ENCODE measurements around the gene CCNY. TPM values are rescaled to one million over a fixed set of nuclear protein-coding genes. Genes with fewer than 3 reads are reported as not detected.
"Not testable (repeated sequence)": the region's sequence is repeated elsewhere in the genome, so short reads cannot be mapped to it uniquely, and the experiment has no call there.

CCNY gene
- total and polyA plus RNA-seq, 9 donors = 28.3 to 87.0 (median 60.9) TPM

DNA sequence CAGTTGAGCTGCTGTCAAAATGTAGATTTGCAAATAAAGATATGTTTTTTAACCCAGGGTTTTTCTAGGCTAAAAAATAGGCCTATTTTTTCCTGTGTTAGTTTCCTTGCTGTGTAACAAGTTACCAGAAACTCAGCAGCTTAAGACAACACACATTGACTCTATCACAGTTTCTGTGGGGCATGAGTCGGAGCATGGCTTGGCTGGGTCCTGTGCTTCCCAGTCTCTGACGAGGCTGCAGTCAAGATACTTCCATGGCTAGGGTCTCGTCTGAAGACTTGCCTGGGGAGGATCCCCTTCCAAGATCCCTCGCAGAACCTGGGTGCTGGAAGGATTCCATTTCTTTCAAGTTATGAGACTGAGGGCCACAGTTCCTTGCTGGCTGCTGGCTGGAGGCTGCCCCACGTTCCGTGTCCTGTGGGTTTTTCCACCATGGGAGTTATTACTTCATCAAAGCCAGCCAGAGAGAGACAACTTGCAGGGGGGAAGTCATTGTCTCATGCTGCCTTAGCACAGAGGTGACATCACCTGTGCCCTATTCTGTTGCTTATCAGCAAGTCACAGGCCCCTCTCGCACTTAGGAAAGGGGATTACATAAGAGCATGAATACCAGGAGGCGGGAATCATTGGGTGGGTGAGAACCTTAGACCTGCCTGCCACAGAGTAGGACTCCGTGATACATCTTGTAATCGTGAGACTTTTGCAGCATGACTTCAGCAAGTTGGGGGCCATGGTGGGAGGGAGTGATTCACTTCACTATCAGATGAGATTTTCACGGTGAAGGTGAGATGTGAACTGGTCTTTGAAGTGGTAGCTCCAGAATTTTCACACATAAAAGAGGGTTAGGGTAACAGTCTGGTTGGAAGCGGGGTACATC is 77.9 kb downstream of the CCNY start:
- Histone ChIP-seq H3K4me1 (ENCODE audit: insufficient read depth) (peaks cover 15% of the 10 kb centered on the region), H3K27ac (no peak overlapping the region), H3K4me3 (no peak overlapping the region), H3K9me3 (no peaks in the 10 kb centered on the region), H3K27me3 (no peaks in the 10 kb centered on the region), H3K36me3 (no peaks in the 10 kb centered on the region)
- intact Hi-C loops (cut with DNase I) = no loop called here
- WGBS, 3 donors = 91 to 95% (median 94%) methylated on average over 12 of the region's 12 CpGs
- DNase-seq = no peak
- TF ChIP-seq EP300 (IDR thresholded peaks at IDR 0.05) = no peak

DNA sequence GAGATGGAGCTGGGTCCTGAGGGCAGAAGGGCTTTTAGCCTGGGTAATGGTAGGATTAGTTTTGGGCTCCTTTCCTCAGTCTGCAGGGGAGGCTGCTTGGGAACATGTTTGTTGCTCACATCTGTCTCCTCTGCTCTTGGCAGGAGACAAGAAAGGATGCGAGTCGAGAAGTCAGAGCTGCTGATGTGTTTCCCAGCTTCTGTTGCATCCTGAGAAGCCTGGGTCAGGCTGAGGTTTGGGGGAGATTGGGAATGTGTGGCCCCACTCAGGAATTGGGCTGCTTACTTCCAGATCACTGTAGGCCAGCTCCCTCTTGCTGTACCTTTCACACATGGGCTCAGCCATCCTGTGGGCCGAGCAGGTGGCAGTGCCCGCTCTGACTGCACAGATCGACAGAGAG is 79.2 kb downstream of the CCNY start:
- H3K27ac ChIP-seq = no peak overlapping the region

GRCh38 chr10:35416619-35417312 is 80.5 kb downstream of the CCNY start:
- Histone ChIP-seq H3K27me3 (no peaks in the 10 kb centered on the region), H3K36me3 (no peaks in the 10 kb centered on the region), H3K27ac (no peak overlapping the region), H3K9me3 (no peaks in the 10 kb centered on the region), H3K4me3 (no peak overlapping the region), H3K4me1 (ENCODE audit: insufficient read depth) (peaks cover 20% of the 10 kb centered on the region)
- no peak for DNase-seq
- TF ChIP-seq POLR2A (IDR thresholded peaks at IDR 0.05) (no peak), CTCF (IDR thresholded peaks at IDR 0.05) (no peak), EP300 (IDR thresholded peaks at IDR 0.05) (no peak)
- intact Hi-C loops (cut with DNase I) = no loop called here
- 75 to 83% (median 83%) methylated on average over 8 of the region's 8 CpGs for WGBS, 3 donors

More for the DNA sequence above, 79.2 kb downstream of the CCNY start:
- H3K36me3 ChIP-seq = no peaks in the 10 kb centered on the region
- H3K4me3 ChIP-seq = no peak overlapping the region
- 77 to 89% (median 80%) methylated on average over 5 of the region's 5 CpGs for WGBS, 3 donors
- no peaks in the 10 kb centered on the region for H3K9me3 ChIP-seq
- intact Hi-C loops (cut with DNase I) = no loop called here
- no peak for DNase-seq
- TF ChIP-seq CTCF (IDR thresholded peaks at IDR 0.05) (no peak), POLR2A (IDR thresholded peaks at IDR 0.05) (no peak), EP300 (IDR thresholded peaks at IDR 0.05) (no peak)
- H3K4me1 ChIP-seq (ENCODE audit: insufficient read depth) = peaks cover 17% of the 10 kb centered on the region
- no peaks in the 10 kb centered on the region for H3K27me3 ChIP-seq

DNA sequence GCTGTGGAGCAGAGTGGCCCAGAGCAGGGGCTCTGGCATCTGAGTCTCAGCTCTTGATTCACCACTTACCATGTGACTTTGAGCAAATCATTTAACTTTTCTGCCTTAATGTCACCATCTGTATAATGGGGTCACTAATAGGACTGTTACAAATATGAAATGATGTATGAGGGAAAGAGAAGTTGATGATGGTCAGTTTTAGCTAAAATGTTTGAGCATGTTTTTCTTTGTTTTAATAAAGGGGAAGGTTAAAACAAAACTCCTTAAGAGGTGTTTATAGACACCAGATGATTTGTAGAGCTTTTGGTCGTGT is 81.0 kb downstream of the CCNY start:
- DNase-seq = no peak
- intact Hi-C loops (cut with DNase I) = no loop called here
- no peaks in the 10 kb centered on the region for H3K9me3 ChIP-seq
- H3K4me3 ChIP-seq = no peak overlapping the region
- H3K27me3 ChIP-seq = no peaks in the 10 kb centered on the region
- H3K27ac ChIP-seq = no peak overlapping the region
- no peaks in the 10 kb centered on the region for H3K36me3 ChIP-seq
- TF ChIP-seq CTCF (IDR thresholded peaks at IDR 0.05) (no peak), POLR2A (IDR thresholded peaks at IDR 0.05) (no peak), EP300 (IDR thresholded peaks at IDR 0.05) (no peak)
- peaks cover 19% of the 10 kb centered on the region for H3K4me1 ChIP-seq (ENCODE audit: insufficient read depth)
- WGBS, 3 donors = 43 to 55% (median 45%) methylated on average over 1 of the region's 1 CpG

DNA sequence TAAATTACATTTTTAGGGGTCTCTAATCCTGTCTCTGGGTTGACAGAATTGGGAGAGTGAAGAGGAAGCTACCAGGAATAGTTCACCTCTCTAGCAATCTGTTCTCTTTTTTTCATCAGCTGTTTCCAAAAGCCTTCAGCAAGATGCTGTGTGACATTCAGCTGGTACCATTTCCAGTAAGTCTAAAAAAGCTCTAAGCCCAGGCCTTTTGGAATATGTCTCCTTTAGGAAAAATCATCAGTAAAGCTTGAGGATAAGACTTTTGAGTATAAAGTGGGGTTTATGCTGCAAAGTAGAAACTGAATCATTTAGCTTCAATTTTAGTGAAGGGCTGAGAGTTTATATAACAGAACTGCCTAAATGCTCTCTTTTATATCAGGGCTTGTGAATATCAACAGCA is 81.5 kb downstream of the CCNY start:
- intact Hi-C loops (cut with DNase I) = no loop called here
- no peaks in the 10 kb centered on the region for H3K36me3 ChIP-seq
- no peak overlapping the region for H3K4me3 ChIP-seq
- H3K27ac ChIP-seq = peak overlapping the region in 1 of 2 donors; percentile 6
- H3K9me3 ChIP-seq = no peaks in the 10 kb centered on the region
- H3K27me3 ChIP-seq = no peaks in the 10 kb centered on the region
- no peak for DNase-seq
- no peak for TF ChIP-seq POLR2A (IDR thresholded peaks at IDR 0.05)
- peaks cover 17% of the 10 kb centered on the region for H3K4me1 ChIP-seq (ENCODE audit: insufficient read depth)

GRCh38 chr10:35418580-35418979 is 82.3 kb downstream of the CCNY start:
- H3K4me1 ChIP-seq (ENCODE audit: insufficient read depth) = peaks cover 17% of the 10 kb centered on the region
- H3K36me3 ChIP-seq; DNase-seq; H3K27ac ChIP-seq; H3K4me3 ChIP-seq; H3K27me3 ChIP-seq; H3K9me3 ChIP-seq; intact Hi-C loops (cut with DNase I): not testable (repeated sequence)
- WGBS, 3 donors = 94 to 97% (median 97%) methylated on average over 10 of the region's 10 CpGs
